ENCODE results near the gene ABTB2.

ABTB2 gene

GRCh38 chr11:34323601-34324000 is 34.2 kb downstream of the ABTB2 start:
- Mint-ChIP-seq H3K36me3 (no peaks in the 10 kb centered on the region), H3K27me3 (peaks cover 2% of the 10 kb centered on the region), H3K9me3 (ENCODE audit: low read depth) (no peaks in the 10 kb centered on the region), H3K27ac (no peak overlapping the region), H3K4me3 (no peak overlapping the region), H3K4me1 (ENCODE audit: low read depth) (no peaks in the 10 kb centered on the region)

- Mint-ChIP-seq H3K27me3 (peaks cover 3% of the 10 kb centered on the region), H3K9me3 (ENCODE audit: low read depth) (no peaks in the 10 kb centered on the region), H3K36me3 (no peaks in the 10 kb centered on the region), H3K4me3 (no peak overlapping the region), H3K27ac (no peak overlapping the region), H3K4me1 (ENCODE audit: low read depth) (peaks cover 4% of the 10 kb centered on the region)
These were observed 39.4 kb downstream of the ABTB2 start for GRCh38 chr11:34318111-34319037.

GRCh38 chr11:34317666-34318065 is 40.1 kb downstream of the ABTB2 start:
- Mint-ChIP-seq H3K27ac (no peak overlapping the region), H3K27me3 (peaks cover 2% of the 10 kb centered on the region), H3K9me3 (ENCODE audit: low read depth) (no peaks in the 10 kb centered on the region), H3K4me1 (ENCODE audit: low read depth) (peaks cover 7% of the 10 kb centered on the region), H3K4me3 (no peak overlapping the region), H3K36me3 (no peaks in the 10 kb centered on the region)

GRCh38 chr11:34317036-34317360 is 40.8 kb downstream of the ABTB2 start:
- Mint-ChIP-seq H3K27ac (no peak overlapping the region), H3K36me3 (no peaks in the 10 kb centered on the region), H3K4me1 (ENCODE audit: low read depth) (peaks cover 9% of the 10 kb centered on the region), H3K4me3 (no peak overlapping the region), H3K27me3 (peaks cover 2% of the 10 kb centered on the region), H3K9me3 (ENCODE audit: low read depth) (no peaks in the 10 kb centered on the region)

- Mint-ChIP-seq H3K4me3 (no peak overlapping the region), H3K36me3 (no peaks in the 10 kb centered on the region), H3K4me1 (ENCODE audit: low read depth) (peaks cover 9% of the 10 kb centered on the region), H3K27ac (no peak overlapping the region), H3K27me3 (peaks cover 2% of the 10 kb centered on the region), H3K9me3 (ENCODE audit: low read depth) (no peaks in the 10 kb centered on the region)
These were observed 41.3 kb downstream of the ABTB2 start for GRCh38 chr11:34316347-34317035.

GRCh38 chr11:34315394-34315793 is 42.4 kb downstream of the ABTB2 start:
- Mint-ChIP-seq H3K36me3 (no peaks in the 10 kb centered on the region), H3K9me3 (ENCODE audit: low read depth) (no peaks in the 10 kb centered on the region), H3K27me3 (peaks cover 2% of the 10 kb centered on the region), H3K27ac (no peak overlapping the region), H3K4me1 (ENCODE audit: low read depth) (peaks cover 11% of the 10 kb centered on the region), H3K4me3 (no peak overlapping the region)

- peaks cover 2% of the 10 kb centered on the region for H3K27me3 Mint-ChIP-seq
- no peaks in the 10 kb centered on the region for H3K36me3 Mint-ChIP-seq
- no peaks in the 10 kb centered on the region for H3K9me3 Mint-ChIP-seq (ENCODE audit: low read depth)
- no peak overlapping the region for H3K27ac Mint-ChIP-seq
- peaks cover 15% of the 10 kb centered on the region for H3K4me1 Mint-ChIP-seq (ENCODE audit: low read depth)
- H3K4me3 Mint-ChIP-seq = no peak overlapping the region
These were observed 42.9 kb downstream of the ABTB2 start for GRCh38 chr11:34314936-34315335.

- Mint-ChIP-seq H3K36me3 (no peaks in the 10 kb centered on the region), H3K4me3 (no peak overlapping the region), H3K4me1 (ENCODE audit: low read depth) (peaks cover 19% of the 10 kb centered on the region), H3K27ac (no peak overlapping the region), H3K9me3 (ENCODE audit: low read depth) (no peaks in the 10 kb centered on the region), H3K27me3 (peaks cover 2% of the 10 kb centered on the region)
These were observed 43.6 kb downstream of the ABTB2 start for GRCh38 chr11:34314176-34314575.

- H3K4me1 Mint-ChIP-seq (ENCODE audit: low read depth) = peaks cover 27% of the 10 kb centered on the region
- no peaks in the 10 kb centered on the region for H3K9me3 Mint-ChIP-seq (ENCODE audit: low read depth)
- no peaks in the 10 kb centered on the region for H3K36me3 Mint-ChIP-seq
- peaks cover under 1% of the 10 kb centered on the region for H3K27me3 Mint-ChIP-seq
- H3K4me3 Mint-ChIP-seq = no peak overlapping the region
- H3K27ac Mint-ChIP-seq = no peak overlapping the region
These were observed 44.7 kb downstream of the ABTB2 start for GRCh38 chr11:34313099-34313517.

GRCh38 chr11:34311126-34311525 is 46.7 kb downstream of the ABTB2 start:
- Mint-ChIP-seq H3K27me3 (no peaks in the 10 kb centered on the region), H3K4me1 (ENCODE audit: low read depth) (peaks cover 29% of the 10 kb centered on the region), H3K9me3 (ENCODE audit: low read depth) (no peaks in the 10 kb centered on the region), H3K4me3 (no peak overlapping the region), H3K27ac (no peak overlapping the region), H3K36me3 (no peaks in the 10 kb centered on the region)

- no peak overlapping the region for H3K27ac Mint-ChIP-seq
These were observed 47.8 kb downstream of the ABTB2 start for GRCh38 chr11:34309965-34310364.

GRCh38 chr11:34308913-34309585 is 48.8 kb downstream of the ABTB2 start:
- H3K4me1 Mint-ChIP-seq (ENCODE audit: low read depth) = peaks cover 29% of the 10 kb centered on the region
- no peaks in the 10 kb centered on the region for H3K27me3 Mint-ChIP-seq
- H3K36me3 Mint-ChIP-seq = no peaks in the 10 kb centered on the region
- H3K9me3 Mint-ChIP-seq (ENCODE audit: low read depth) = no peaks in the 10 kb centered on the region
- H3K27ac Mint-ChIP-seq = no peak overlapping the region
- no peak overlapping the region for H3K4me3 Mint-ChIP-seq

More at GRCh38 chr11:34309965-34310364, 47.8 kb downstream of the ABTB2 start:
- Mint-ChIP-seq H3K9me3 (ENCODE audit: low read depth) (no peaks in the 10 kb centered on the region), H3K4me1 (ENCODE audit: low read depth) (peaks cover 29% of the 10 kb centered on the region), H3K4me3 (no peak overlapping the region), H3K36me3 (no peaks in the 10 kb centered on the region), H3K27me3 (no peaks in the 10 kb centered on the region)

- no peak overlapping the region for H3K27ac Mint-ChIP-seq
- H3K27me3 Mint-ChIP-seq = no peaks in the 10 kb centered on the region
- H3K4me3 Mint-ChIP-seq = no peak overlapping the region
- no peaks in the 10 kb centered on the region for H3K9me3 Mint-ChIP-seq (ENCODE audit: low read depth)
- peaks cover 25% of the 10 kb centered on the region for H3K4me1 Mint-ChIP-seq (ENCODE audit: low read depth)
- no peaks in the 10 kb centered on the region for H3K36me3 Mint-ChIP-seq
These were observed 49.5 kb downstream of the ABTB2 start for GRCh38 chr11:34308049-34308912.

- Mint-ChIP-seq H3K4me1 (ENCODE audit: low read depth) (peaks cover 22% of the 10 kb centered on the region), H3K27ac (no peak overlapping the region), H3K36me3 (no peaks in the 10 kb centered on the region), H3K27me3 (no peaks in the 10 kb centered on the region), H3K4me3 (no peak overlapping the region), H3K9me3 (ENCODE audit: low read depth) (no peaks in the 10 kb centered on the region)
These were observed 52.0 kb downstream of the ABTB2 start for GRCh38 chr11:34305780-34306179.

Data from activated naive CD8-positive, alpha-beta T cell (primary cell).